GM12878 (cell line): ENCODE results near the gene RAD51. TPM values are rescaled to one million over a fixed set of nuclear protein-coding genes. Genes with fewer than 3 reads are reported as not detected.

Experiments
- ATAC-seq: fragments of 200-7000 bp; cut with Tn5 transposase; 3 replicates; pipeline ENCODE4 v1.9.1; 2020; ENCODE audit warnings: mild to moderate bottlenecking, moderate library complexity
- BruUV-seq: library from RNA; stranded (reverse); fragments of 400-500 nt; replicated peaks from 2 replicates; lab custom pipeline; 2021; lab: Mats Ljungman, UMichigan
- CTCF ChIA-PET: fragments of 300-600 bp; sonication (Branson Sonifier 250); formaldehyde crosslinking; extraction: SDS; loops from one replicate; lab custom pipeline; 2021; ENCODE audit warnings: inconsistent platforms; lab: Yijun Ruan, JAX
- POLR2A ChIA-PET: fragments of 350-600 bp; formaldehyde crosslinking; extraction: SDS; loops from one replicate; lab custom pipeline; 2021; ENCODE audit warnings: inconsistent platforms; lab: Charles Lee
- RAD21 ChIA-PET: fragments of 300-600 bp; sonication (Branson Sonifier 250); formaldehyde crosslinking; loops from one replicate; lab custom pipeline; 2023; ENCODE audit warnings: antibody characterized with exemption; ENCODE audit not compliant: unreplicated experiment; lab: Charles Lee
- SMC1A ChIA-PET: fragments of 300-600 bp; sonication (Branson Sonifier 250); formaldehyde crosslinking; loops from one replicate; lab custom pipeline; 2023; ENCODE audit not compliant: unreplicated experiment, uncharacterized antibody; lab: Charles Lee
- DNase-seq: peaks from one replicate; pipeline ENCODE4 v3.0.0-alpha.2; 2011; ENCODE audit warnings: low read depth, low spot score
- FAIRE-seq: peaks from 3 replicates; lab custom pipeline; 2011; peaks lifted over from hg19 to GRCh38; lab: Jason Lieb, UNC
- H2AFZ ChIP-seq: 2 replicates; pipeline ENCODE4 v1.6.0; 2011; ENCODE audit warnings: low read depth, low read length, control low read depth; ENCODE audit not compliant: control insufficient read depth
- H3K27ac ChIP-seq: 2 replicates; pipeline ENCODE4 v1.5.1; 2011; ENCODE audit warnings: control low read depth; ENCODE audit not compliant: control insufficient read depth, insufficient read depth
- H3K27me3 ChIP-seq, 2 experiments: replicated peaks in 1 of 2; 2 replicates each; pipeline versions ENCODE4 v1.6.0 to v1.6.1; 2011; ENCODE audit warnings: low read length in 1 of 2; ENCODE audit not compliant: control insufficient read depth in 2 of 2, insufficient read depth in 2 of 2
- H3K36me3 ChIP-seq, 2 experiments: 2 replicates each; pipeline ENCODE4 v1.5.1; 2011; ENCODE audit warnings: low read length in 1 of 2; ENCODE audit not compliant: control insufficient read depth in 2 of 2, insufficient read depth in 2 of 2
- H3K4me1 ChIP-seq: 2 replicates; pipeline ENCODE4 v1.6.1; 2011; ENCODE audit warnings: mild to moderate bottlenecking, low read length, moderate library complexity, mixed read lengths; ENCODE audit not compliant: control insufficient read depth, insufficient read depth
- H3K4me2 ChIP-seq: 2 replicates; pipeline ENCODE4 v1.6.0; 2011; ENCODE audit warnings: control low read depth; ENCODE audit not compliant: control insufficient read depth, insufficient read depth
- H3K4me3 ChIP-seq: fragments of 200-600 bp; sonication (generic); 2 replicates; pipeline ENCODE4 v1.5.1; 2016
- H3K79me2 ChIP-seq: 2 replicates; pipeline ENCODE4 v1.6.0; 2011; ENCODE audit warnings: low read length; ENCODE audit not compliant: control insufficient read depth, insufficient read depth
- H3K9ac ChIP-seq: 2 replicates; pipeline ENCODE4 v1.8.0; 2011; ENCODE audit warnings: low read length, control low read depth, mixed read lengths; ENCODE audit not compliant: control insufficient read depth, insufficient read depth
- H3K9me3 ChIP-seq: replicated peaks from 3 replicates; pipeline ENCODE4 v1.5.1; 2011; ENCODE audit warnings: mild to moderate bottlenecking, low read length; ENCODE audit not compliant: control insufficient read depth, insufficient read depth
- H4K20me1 ChIP-seq: 2 replicates; pipeline ENCODE4 v1.6.0; 2011; ENCODE audit not compliant: control insufficient read depth, insufficient read depth
- ATF2 ChIP-seq: IDR thresholded peaks from 2 replicates; pipeline ENCODE4 v1.6.1; 2012; ENCODE audit warnings: low read length, inconsistent platforms
- BMI1 ChIP-seq: fragments of 450-650 bp; IDR thresholded peaks from 2 replicates; pipeline ENCODE4 v1.6.1; 2016; ENCODE audit warnings: mild to moderate bottlenecking, moderate library complexity, borderline replicate concordance
- CHD1 ChIP-seq: IDR thresholded peaks from 2 replicates; pipeline ENCODE4 v1.6.1; 2012; ENCODE audit warnings: low read depth, low read length, improper control_type of control experiment
- E4F1 ChIP-seq: fragments of 450-650 bp; IDR thresholded peaks from 2 replicates; pipeline ENCODE4 v1.6.1; 2018; ENCODE audit warnings: borderline replicate concordance, mild to moderate bottlenecking; ENCODE audit not compliant: partially characterized antibody
- ELK1 ChIP-seq: IDR thresholded peaks from 2 replicates; pipeline ENCODE4 v1.6.1; 2012; ENCODE audit warnings: low read depth, low read length, improper control_type of control experiment
- HDAC2 ChIP-seq: fragments of 200-600 bp; sonication (generic); IDR thresholded peaks from 2 replicates; pipeline ENCODE4 v1.6.1; 2017
- HDAC6 ChIP-seq: fragments of 200-600 bp; sonication (generic); IDR thresholded peaks from one replicate; pipeline ENCODE4 v1.8.0; 2017; ENCODE audit warnings: antibody characterized with exemption; ENCODE audit not compliant: unreplicated experiment
- NFIC ChIP-seq: IDR thresholded peaks from 2 replicates; pipeline ENCODE4 v1.6.1; 2012; ENCODE audit warnings: low read depth, mild to moderate bottlenecking, inconsistent platforms, low read length, moderate library complexity
- NFXL1 ChIP-seq: fragments of 450-650 bp; IDR thresholded peaks from 2 replicates; pipeline ENCODE4 v1.6.1; 2017; ENCODE audit warnings: antibody characterized with exemption, mild to moderate bottlenecking, borderline replicate concordance
- NFYA ChIP-seq: IDR thresholded peaks from 2 replicates; pipeline ENCODE4 v1.6.1; 2011; ENCODE audit warnings: low read depth, mild to moderate bottlenecking, low read length, improper control_type of control experiment, borderline replicate concordance
- PAX5 ChIP-seq: IDR thresholded peaks from 2 replicates; pipeline ENCODE4 v1.6.1; 2011; ENCODE audit warnings: low read depth, low read length, borderline replicate concordance
- POU2F2 ChIP-seq: IDR thresholded peaks from 3 replicates; pipeline ENCODE4 v1.6.1; 2011; ENCODE audit warnings: low read depth, mild to moderate bottlenecking, low read length, borderline replicate concordance
- USF2 ChIP-seq: IDR thresholded peaks from 2 replicates; pipeline ENCODE4 v1.6.1; 2011; ENCODE audit warnings: low read depth, low read length, improper control_type of control experiment, borderline replicate concordance
- ZBTB4 ChIP-seq: fragments of 450-650 bp; formaldehyde crosslinking; IDR thresholded peaks from 2 replicates; pipeline ENCODE4 v1.4.0; 2022; ENCODE audit warnings: mild to moderate bottlenecking, moderate library complexity
- ZNF274 ChIP-seq: IDR thresholded peaks from one replicate; pipeline ENCODE4 v1.8.0; 2011; ENCODE audit not compliant: insufficient read length, insufficient read depth
- WGBS: methylation state at CpG from one replicate; pipeline ENCODE4 v1.1.6; 2016; ENCODE audit warnings: low lambda C conversion rate; ENCODE audit not compliant: insufficient replicate concordance, insufficient coverage; ENCODE audit errors: missing lambda C conversion rate; 5-methylcytosine and 5-hydroxymethylcytosine counted together
- in situ Hi-C: fragments of 300-500 bp; cut with MboI; formaldehyde crosslinking; loops from 9 replicates; pipeline ENCODE4 v1.14.3; 2018; ENCODE audit warnings: mixed read lengths
- intact Hi-C: fragments of 100-400 bp; cut with micrococcal nuclease; formaldehyde crosslinking; loops from one replicate; pipeline ENCODE4 v1.14.2; 2022; ENCODE audit not compliant: unreplicated experiment
- polyA plus RNA-seq, 11 experiments: library from polyadenylated mRNA; depleted of rRNA in 4 of 11; unstranded in 6 of 11; stranded (reverse) in 5 of 11; fragments of >200 nt; fragmentation: Nextera tagmentation in 4 of 11; fragmentation: Illumina TruSeq in 1 of 11; extraction: Ambion mirVana in 4 of 11; extraction: Trizol in 1 of 11; gene quantifications; 1 replicate in 1 of 11; 2 replicates in 10 of 11; pipeline versions ENCODE4 v1.2.1 to v1.2.3, GENCODE V29; 2011 to 2016; ENCODE audit warnings: inconsistent platforms in 2 of 11, missing spikeins in 2 of 11, low read depth in 1 of 11
- total RNA-seq, 4 experiments: library from RNA; depleted of rRNA in 3 of 4; stranded (reverse); fragments of >200 nt in 3 of 4; fragmentation: Illumina TruSeq in 1 of 4; extraction: Trizol in 1 of 4; gene quantifications; 2 replicates each; pipeline versions ENCODE4 v1.2.1 to v1.2.3, GENCODE V29; 2013 to 2021

The RAD51 gene
- total and polyA plus RNA-seq, 10 of the 15 experiments (the other 5 are each of a cell fraction or from before 2014, with no cell fraction given): 13.1 to 55.0 (median 30.6) TPM

- DNase-seq: no peak
- H3K9ac ChIP-seq: no peak overlapping the region
- in situ Hi-C loops: no loop called here
- H3K4me2 ChIP-seq: no peak overlapping the region
- no peak overlapping the region for H3K27ac ChIP-seq
- no peak overlapping the region for H2AFZ ChIP-seq
- ChIA-PET SMC1A (interaction anchor here (1.0 to 1.2 kb wide), 2 partner anchors 8 to 63 kb away, joined by 3 to 6 read pairs; no protein-coding TSS in a partner anchor), POLR2A (interaction anchor here (0.7 kb wide), 1 partner anchor 46 kb away, joined by 4 read pairs; no protein-coding TSS in a partner anchor), RAD21 (interaction anchor here (1.1 to 1.3 kb wide), 2 partner anchors 14 to 202 kb away, joined by 3 read pairs; no protein-coding TSS in a partner anchor), CTCF (interaction anchor here (0.6 to 1.8 kb wide), 2 partner anchors 15 to 21 kb away, joined by 3 read pairs; no protein-coding TSS in a partner anchor)
- BruUV-seq: no TSS peak
- no peaks in the 10 kb centered on the region for H3K27me3 ChIP-seq
- H3K4me1 ChIP-seq: no peaks in the 10 kb centered on the region
- ATAC-seq: no peak
- WGBS: 100% methylated on average over 1 of the region's 4 CpGs
- no peaks in the 10 kb centered on the region for H3K9me3 ChIP-seq
- H3K36me3 ChIP-seq: peaks cover 0 to 1% of the 10 kb centered on the region in 2 experiments; a peak in 2 of 4 replicates
- intact Hi-C loops: no loop called here
- H3K4me3 ChIP-seq: no peak overlapping the region
- H3K79me2 ChIP-seq: no peaks in the 10 kb centered on the region
- FAIRE-seq: no peak
- no peaks in the 10 kb centered on the region for H4K20me1 ChIP-seq
- TF ChIP-seq HDAC2: no peak
- no peak for TF ChIP-seq HDAC6
- TF ChIP-seq NFIC: no peak
- no peak for TF ChIP-seq ZBTB4
- TF ChIP-seq USF2: no peak
- no peak for TF ChIP-seq CHD1
- no peak for TF ChIP-seq BMI1
- TF ChIP-seq PAX5: no peak
- TF ChIP-seq E4F1: no peak
- TF ChIP-seq NFYA: no peak
- no peak for TF ChIP-seq ATF2
- no peak for TF ChIP-seq ZNF274
- no peak for TF ChIP-seq ELK1
- TF ChIP-seq POU2F2: no peak
- TF ChIP-seq NFXL1: no peak
Measured at GRCh38 chr15:40722354-40722753, 27.4 kb downstream of the RAD51 start.
